ENCODE measurements around the gene MXRA8. TPM values are rescaled to one million over a fixed set of nuclear protein-coding genes. Genes with fewer than 3 reads are reported as not detected.

The MXRA8 gene
- total RNA-seq, 1 donor: 735 TPM

DNA sequence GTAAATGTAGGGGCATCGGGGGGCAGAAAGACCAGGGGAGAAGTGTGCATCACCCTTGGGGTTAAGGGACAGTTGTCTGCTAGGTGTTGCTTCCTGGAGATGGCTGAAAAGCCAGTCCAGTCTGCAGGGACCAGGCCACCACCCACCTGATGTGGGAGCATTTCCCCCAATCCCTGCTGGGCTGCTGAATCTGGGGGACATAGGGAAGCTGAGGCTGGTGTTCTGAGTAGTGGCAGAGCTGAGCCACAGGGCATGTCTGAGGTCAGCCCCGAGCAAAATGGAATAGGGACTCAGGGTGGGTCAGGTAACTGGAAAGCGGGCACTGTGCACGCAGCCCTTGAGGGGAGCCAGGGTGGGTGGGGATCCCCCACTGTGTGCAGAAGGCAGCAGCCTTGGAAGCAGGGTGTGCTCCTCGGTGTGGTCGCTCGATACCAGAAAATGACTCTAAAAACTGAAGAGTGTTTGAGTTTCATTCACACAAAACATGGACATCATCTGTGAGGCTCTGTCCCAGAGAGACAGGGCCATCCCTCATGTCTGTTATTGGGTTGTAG lies 43.2 kb upstream of the MXRA8 start:
- Histone ChIP-seq H3K4me1 (ENCODE audit: insufficient read depth, low read length) (peaks cover 30% of the 10 kb centered on the region), H3K27ac (ENCODE audit: low read depth, low read length) (no peak overlapping the region), H3K9me3 (ENCODE audit: low read depth, low read length) (no peaks in the 10 kb centered on the region), H3K4me3 (ENCODE audit: insufficient read depth, low read length) (no peak overlapping the region), H2AFZ (ENCODE audit: low read length) (no peak overlapping the region), H4K20me1 (ENCODE audit: insufficient read depth, low read length) (peaks cover 28% of the 10 kb centered on the region), H3K36me3 (ENCODE audit: insufficient read depth, low read length) (peaks cover 61% of the 10 kb centered on the region), H3K79me2 (ENCODE audit: insufficient read depth, low read length) (peaks cover 83% of the 10 kb centered on the region), H3K27me3 (ENCODE audit: insufficient read depth, low read length) (no peaks in the 10 kb centered on the region), H3K4me2 (ENCODE audit: insufficient read depth, low read length) (no peak overlapping the region)
- DNase-seq (ENCODE audit: insufficient read length, low spot score, missing footprints): peak; percentile 48
- TF ChIP-seq, protein P1, sequence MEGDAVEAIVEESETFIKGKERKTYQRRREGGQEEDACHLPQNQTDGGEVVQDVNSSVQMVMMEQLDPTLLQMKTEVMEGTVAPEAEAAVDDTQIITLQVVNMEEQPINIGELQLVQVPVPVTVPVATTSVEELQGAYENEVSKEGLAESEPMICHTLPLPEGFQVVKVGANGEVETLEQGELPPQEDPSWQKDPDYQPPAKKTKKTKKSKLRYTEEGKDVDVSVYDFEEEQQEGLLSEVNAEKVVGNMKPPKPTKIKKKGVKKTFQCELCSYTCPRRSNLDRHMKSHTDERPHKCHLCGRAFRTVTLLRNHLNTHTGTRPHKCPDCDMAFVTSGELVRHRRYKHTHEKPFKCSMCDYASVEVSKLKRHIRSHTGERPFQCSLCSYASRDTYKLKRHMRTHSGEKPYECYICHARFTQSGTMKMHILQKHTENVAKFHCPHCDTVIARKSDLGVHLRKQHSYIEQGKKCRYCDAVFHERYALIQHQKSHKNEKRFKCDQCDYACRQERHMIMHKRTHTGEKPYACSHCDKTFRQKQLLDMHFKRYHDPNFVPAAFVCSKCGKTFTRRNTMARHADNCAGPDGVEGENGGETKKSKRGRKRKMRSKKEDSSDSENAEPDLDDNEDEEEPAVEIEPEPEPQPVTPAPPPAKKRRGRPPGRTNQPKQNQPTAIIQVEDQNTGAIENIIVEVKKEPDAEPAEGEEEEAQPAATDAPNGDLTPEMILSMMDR (IDR thresholded peaks at IDR 0.05; ENCODE audit: extremely low read depth, low read depth, low read length): no peak

DNA sequence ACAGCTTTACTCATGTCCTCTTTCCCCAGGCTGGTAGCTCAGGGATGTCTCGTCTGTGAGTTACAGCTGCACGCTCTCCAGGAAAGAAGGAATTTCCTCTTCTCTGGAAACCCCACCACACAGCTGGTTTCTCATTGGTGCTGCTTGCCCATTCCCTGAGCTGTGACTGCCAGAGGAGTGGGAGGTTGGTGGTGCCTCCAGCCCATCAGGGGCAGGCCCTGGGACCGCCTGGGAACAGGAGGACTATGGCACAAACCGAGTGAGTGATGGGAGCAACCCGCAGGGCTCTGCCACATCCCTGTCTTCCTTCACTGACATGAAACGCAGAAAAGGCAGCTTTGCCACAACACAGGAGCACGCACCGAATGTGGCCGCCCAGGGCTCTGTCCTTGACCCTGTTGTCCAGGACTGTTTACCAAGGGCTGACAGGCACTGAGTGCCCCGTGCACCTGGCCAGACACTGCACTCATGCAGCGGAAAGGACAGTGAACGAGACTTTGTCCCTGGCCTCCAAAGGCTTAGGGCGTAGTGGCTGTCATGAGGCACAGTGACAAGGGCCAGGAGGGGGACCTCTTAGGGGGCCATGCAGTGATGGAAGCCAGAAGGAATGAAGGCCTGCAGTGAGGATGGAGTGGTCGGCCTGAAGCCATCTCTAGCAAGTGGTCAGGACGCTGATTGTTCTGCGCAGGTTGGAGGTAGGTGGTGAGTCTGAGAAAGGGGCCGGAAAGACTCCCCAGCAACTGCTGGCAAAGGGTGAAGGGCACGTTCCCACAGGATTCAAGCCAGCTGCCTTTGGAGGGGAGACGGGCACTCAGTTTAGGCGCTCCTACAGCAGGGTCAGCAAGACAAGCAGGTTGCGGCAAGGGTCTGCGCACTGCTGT lies 42.5 kb upstream of the MXRA8 start:
- DNase-seq (ENCODE audit: insufficient read length, low spot score, missing footprints): peak; percentile 91
- peaks cover 58% of the 10 kb centered on the region for H3K36me3 ChIP-seq (ENCODE audit: insufficient read depth, low read length)

DNA sequence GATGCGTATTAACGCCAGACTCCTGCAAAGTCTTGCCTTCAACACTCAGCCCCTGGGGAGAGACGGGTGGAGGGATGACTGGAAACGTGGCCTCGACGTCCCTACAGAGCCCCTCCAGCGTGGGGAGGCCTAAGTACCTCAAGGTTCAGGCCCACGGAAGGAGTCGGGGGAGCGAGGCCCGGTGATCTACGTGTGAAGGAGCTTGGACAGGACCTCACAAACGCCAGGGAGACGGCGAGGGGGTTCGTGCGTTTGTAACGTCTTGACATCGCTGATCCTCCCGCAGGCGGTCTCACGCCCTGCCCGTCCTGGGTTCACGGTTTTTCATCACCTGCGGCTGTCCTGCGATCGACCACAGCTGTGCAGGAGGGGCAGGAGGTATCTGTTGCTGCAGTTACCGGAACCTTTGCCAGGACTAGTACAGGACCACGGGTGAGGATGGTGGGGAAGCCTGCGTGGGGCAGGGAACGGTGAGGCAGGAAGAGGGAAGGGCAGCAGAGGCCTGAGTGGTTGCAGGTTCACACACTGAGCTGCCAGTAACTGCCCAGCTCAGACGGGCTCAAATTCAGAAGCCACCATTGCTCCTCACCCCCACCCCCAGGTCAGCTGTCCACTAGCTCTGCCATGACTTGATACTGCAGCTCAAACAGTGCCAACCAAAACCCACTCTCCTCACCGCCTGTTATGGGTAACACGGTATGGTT lies 41.7 kb upstream of the MXRA8 start:
- Histone ChIP-seq H3K79me2 (ENCODE audit: insufficient read depth, low read length) (peaks cover 82% of the 10 kb centered on the region), H3K4me2 (ENCODE audit: insufficient read depth, low read length) (peak overlapping the region; percentile 100), H2AFZ (ENCODE audit: low read length) (peak overlapping the region; percentile 66), H4K20me1 (ENCODE audit: insufficient read depth, low read length) (peaks cover 34% of the 10 kb centered on the region), H3K4me1 (ENCODE audit: insufficient read depth, low read length) (peaks cover 23% of the 10 kb centered on the region), H3K27ac (ENCODE audit: low read depth, low read length) (peak overlapping the region; percentile 89), H3K4me3 (ENCODE audit: insufficient read depth, low read length) (peak overlapping the region; percentile 99), H3K36me3 (ENCODE audit: insufficient read depth, low read length) (peaks cover 58% of the 10 kb centered on the region), H3K9me3 (ENCODE audit: low read depth, low read length) (no peaks in the 10 kb centered on the region), H3K27me3 (ENCODE audit: insufficient read depth, low read length) (no peaks in the 10 kb centered on the region)
- TF ChIP-seq, protein P1 (IDR thresholded peaks at IDR 0.05; ENCODE audit: extremely low read depth, low read depth, low read length): no peak
- DNase-seq (ENCODE audit: insufficient read length, low spot score, missing footprints): peak; percentile 87

More for the DNA sequence above, 42.5 kb upstream of the MXRA8 start:
- TF ChIP-seq, protein P1 (IDR thresholded peaks at IDR 0.05; ENCODE audit: extremely low read depth, low read depth, low read length): no peak
- H3K27ac ChIP-seq (ENCODE audit: low read depth, low read length): peak overlapping the region; percentile 89
- H4K20me1 ChIP-seq (ENCODE audit: insufficient read depth, low read length): peaks cover 28% of the 10 kb centered on the region
- peak overlapping the region; percentile 100 for H3K4me2 ChIP-seq (ENCODE audit: insufficient read depth, low read length)
- no peak overlapping the region for H2AFZ ChIP-seq (ENCODE audit: low read length)
- H3K79me2 ChIP-seq (ENCODE audit: insufficient read depth, low read length): peaks cover 82% of the 10 kb centered on the region
- H3K27me3 ChIP-seq (ENCODE audit: insufficient read depth, low read length): no peaks in the 10 kb centered on the region
- H3K9me3 ChIP-seq (ENCODE audit: low read depth, low read length): no peaks in the 10 kb centered on the region
- H3K4me1 ChIP-seq (ENCODE audit: insufficient read depth, low read length): peaks cover 24% of the 10 kb centered on the region
- H3K4me3 ChIP-seq (ENCODE audit: insufficient read depth, low read length): peak overlapping the region; percentile 99

Data from osteoblast (primary cell).